GM20000 (cell line): ENCODE results near the gene VAV3.

Experiments
- DNase-seq: peaks from one replicate; pipeline ENCODE4 v3.0.0; 2012; ENCODE audit warnings: low spot score
- TF ChIP-seq, protein P1 (sequence below): IDR thresholded peaks from 2 replicates; pipeline ENCODE4 v1.5.1; 2012; ENCODE audit warnings: mild to moderate bottlenecking, control low read depth; ENCODE audit errors: extremely low read depth, missing control alignments

Gene VAV3

GRCh38 chr1:107786203-107786845 lies 178.7 kb downstream of the VAV3 start:
- DNase-seq, result no peak
- TF ChIP-seq, protein P1, sequence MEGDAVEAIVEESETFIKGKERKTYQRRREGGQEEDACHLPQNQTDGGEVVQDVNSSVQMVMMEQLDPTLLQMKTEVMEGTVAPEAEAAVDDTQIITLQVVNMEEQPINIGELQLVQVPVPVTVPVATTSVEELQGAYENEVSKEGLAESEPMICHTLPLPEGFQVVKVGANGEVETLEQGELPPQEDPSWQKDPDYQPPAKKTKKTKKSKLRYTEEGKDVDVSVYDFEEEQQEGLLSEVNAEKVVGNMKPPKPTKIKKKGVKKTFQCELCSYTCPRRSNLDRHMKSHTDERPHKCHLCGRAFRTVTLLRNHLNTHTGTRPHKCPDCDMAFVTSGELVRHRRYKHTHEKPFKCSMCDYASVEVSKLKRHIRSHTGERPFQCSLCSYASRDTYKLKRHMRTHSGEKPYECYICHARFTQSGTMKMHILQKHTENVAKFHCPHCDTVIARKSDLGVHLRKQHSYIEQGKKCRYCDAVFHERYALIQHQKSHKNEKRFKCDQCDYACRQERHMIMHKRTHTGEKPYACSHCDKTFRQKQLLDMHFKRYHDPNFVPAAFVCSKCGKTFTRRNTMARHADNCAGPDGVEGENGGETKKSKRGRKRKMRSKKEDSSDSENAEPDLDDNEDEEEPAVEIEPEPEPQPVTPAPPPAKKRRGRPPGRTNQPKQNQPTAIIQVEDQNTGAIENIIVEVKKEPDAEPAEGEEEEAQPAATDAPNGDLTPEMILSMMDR, result no peak

- DNase-seq, result no peak
- TF ChIP-seq, protein P1, result no peak
Measured at GRCh38 chr1:107785496-107786202, 179.3 kb downstream of the VAV3 start.

- no peak for DNase-seq
Measured at GRCh38 chr1:107782217-107782845, 182.6 kb downstream of the VAV3 start.

GRCh38 chr1:107781245-107781644 lies 183.7 kb downstream of the VAV3 start:
- DNase-seq, result no peak
- TF ChIP-seq, protein P1, result no peak

More at GRCh38 chr1:107782217-107782845, 182.6 kb downstream of the VAV3 start:
- TF ChIP-seq, protein P1, result peak; percentile 37

- DNase-seq, result no peak
- TF ChIP-seq, protein P1, result no peak
Measured at GRCh38 chr1:107777664-107778047, 187.3 kb downstream of the VAV3 start.

DNA sequence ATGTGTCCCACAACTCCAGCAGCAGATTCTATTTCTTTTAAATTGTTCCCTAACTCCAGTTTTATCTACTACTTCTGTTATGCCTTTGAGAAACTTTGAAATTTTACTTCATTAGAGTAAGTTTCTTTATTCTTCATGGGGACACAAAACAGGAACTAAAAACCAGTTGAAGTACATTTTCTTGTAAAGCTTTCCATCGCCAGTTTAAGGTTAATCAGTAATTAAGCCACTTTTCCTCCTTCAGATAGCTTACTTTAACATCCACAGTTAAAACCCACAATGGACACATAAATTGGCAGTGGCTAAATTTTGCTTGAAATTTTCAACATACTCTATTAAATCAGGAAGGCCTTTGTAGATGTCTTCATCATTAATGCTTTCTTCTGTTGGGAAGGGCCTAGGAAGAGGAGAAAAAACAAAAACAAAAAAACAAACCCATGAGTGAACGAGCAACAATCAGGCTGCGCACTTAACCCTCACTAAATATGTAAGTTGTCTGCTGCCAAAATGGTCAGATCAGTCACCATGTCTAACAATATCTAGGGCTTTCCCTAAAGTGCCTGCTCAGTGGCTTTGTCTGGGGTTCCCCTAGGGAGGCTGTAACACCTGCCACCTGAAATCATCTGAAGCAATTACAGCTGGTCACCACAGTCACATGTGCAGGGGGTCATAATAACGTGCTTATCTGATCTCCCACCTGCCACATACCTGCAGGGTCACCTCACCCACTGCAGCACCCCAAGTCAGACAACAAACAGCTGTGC lies 187.9 kb downstream of the VAV3 start:
- TF ChIP-seq, protein P1, result no peak
- DNase-seq, result peak; percentile 48

DNA sequence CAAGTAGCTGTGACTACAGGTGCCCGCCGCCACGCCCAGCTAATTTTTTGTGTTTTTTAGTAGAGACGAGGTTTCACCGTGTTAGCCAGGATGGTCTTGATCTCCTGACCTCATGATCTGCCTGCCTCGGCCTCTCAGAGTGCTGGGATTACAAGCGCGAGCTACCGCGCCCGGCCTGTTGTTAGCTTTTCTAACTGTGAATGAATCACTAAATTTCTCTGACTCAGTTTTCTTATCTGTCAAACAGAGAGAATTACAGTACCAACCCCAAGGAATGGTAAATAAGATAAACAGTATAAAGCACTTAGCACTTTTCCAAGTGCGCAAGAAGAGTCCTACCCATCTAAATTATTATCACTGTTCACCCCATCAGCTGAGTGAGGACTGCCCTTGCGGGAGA lies 193.6 kb downstream of the VAV3 start:
- TF ChIP-seq, protein P1, result no peak
- no peak for DNase-seq
